ENCODE data around the gene METTL9. TPM values are rescaled to one million over a fixed set of nuclear protein-coding genes. Genes with fewer than 3 reads are reported as not detected.

Gene METTL9
- total and polyA plus RNA-seq, 2 experiments from 2014 or later: 72.5 to 152 TPM

- no peak overlapping the region for H3K4me2 ChIP-seq
- no peak overlapping the region for H3K27ac ChIP-seq (ENCODE audit: low read depth)
- no peak for ATAC-seq
Measured at GRCh38 chr16:21580807-21581206, 18.6 kb upstream of the METTL9 start.

More at GRCh38 chr16:21580807-21581206, 18.6 kb upstream of the METTL9 start:
- Histone ChIP-seq H3K4me1 (ENCODE audit: insufficient read depth) (peaks cover 9% of the 10 kb centered on the region), H3K27me3 (ENCODE audit: insufficient read depth) (no peaks in the 10 kb centered on the region), H3K79me2 (replicated peaks; ENCODE audit: insufficient read depth) (no peaks in the 10 kb centered on the region), H2AFZ (no peak overlapping the region), H3K4me3 (no peak overlapping the region), H3F3A (replicated peaks; ENCODE audit: low read depth) (no peaks in the 10 kb centered on the region), H3K9me2 (ENCODE audit: insufficient read depth) (no peaks in the 10 kb centered on the region), H3K36me3 (ENCODE audit: insufficient read depth) (no peaks in the 10 kb centered on the region), H4K20me1 (replicated peaks; ENCODE audit: insufficient read depth) (no peaks in the 10 kb centered on the region)
- H3K27me3 Mint-ChIP-seq (ENCODE audit: insufficient read depth, low read depth, poor library complexity): peaks cover 2% of the 10 kb centered on the region
- TF ChIP-seq POLR2AphosphoS5 (IDR thresholded peaks at IDR 0.05; ENCODE audit: low read depth) (no peak), ZNF114 (CRISPR knock-in tag; IDR thresholded peaks at IDR 0.05) (no peak), ZNF331 (CRISPR knock-in tag; IDR thresholded peaks at IDR 0.05; ENCODE audit: low read depth) (no peak), EZH2phosphoT487 (IDR thresholded peaks at IDR 0.05; ENCODE audit: unreplicated experiment) (no peak), NANOG (IDR thresholded peaks at IDR 0.05; ENCODE audit: borderline replicate concordance) (no peak), EZH2 (IDR thresholded peaks at IDR 0.05; ENCODE audit: low read depth, unreplicated experiment) (no peak), CTCF (conservative IDR thresholded peaks at IDR 0.05; ENCODE audit: low read depth in 2 of 2) (no peak), CREB1 (CRISPR knock-in tag; IDR thresholded peaks at IDR 0.05; ENCODE audit: low read depth) (no peak), ETS1 (IDR thresholded peaks at IDR 0.05) (no peak), STAT1 (IDR thresholded peaks at IDR 0.05; ENCODE audit: unreplicated experiment) (no peak), REST (IDR thresholded peaks at IDR 0.05; ENCODE audit: unreplicated experiment) (no peak), JUNB (IDR thresholded peaks at IDR 0.05; ENCODE audit: unreplicated experiment) (no peak)
- DNase-seq (ENCODE audit: low spot score): no peak
- peaks cover 6% of the 10 kb centered on the region; the same call in 2 of the 3 replicates for H3K4me1 Mint-ChIP-seq
- no peaks in the 10 kb centered on the region for H3K36me3 Mint-ChIP-seq (ENCODE audit: low read depth)
- H3K27ac Mint-ChIP-seq: no peak overlapping the region
- H3K9me3 Mint-ChIP-seq: no peaks in the 10 kb centered on the region
- H3K4me3 Mint-ChIP-seq: no peak overlapping the region

Measured in GM23338 (cell line).